GM12872 (cell line): ENCODE data around the gene TXNDC16.

ENCODE experiments used
- CTCF ChIP-seq: IDR thresholded peaks from 3 replicates; pipeline ENCODE4 v1.5.1; 2011; ENCODE audit warnings: low read depth, mild to moderate bottlenecking, low read length, moderate library complexity; ENCODE audit not compliant: insufficient read depth

Gene TXNDC16, protein sequence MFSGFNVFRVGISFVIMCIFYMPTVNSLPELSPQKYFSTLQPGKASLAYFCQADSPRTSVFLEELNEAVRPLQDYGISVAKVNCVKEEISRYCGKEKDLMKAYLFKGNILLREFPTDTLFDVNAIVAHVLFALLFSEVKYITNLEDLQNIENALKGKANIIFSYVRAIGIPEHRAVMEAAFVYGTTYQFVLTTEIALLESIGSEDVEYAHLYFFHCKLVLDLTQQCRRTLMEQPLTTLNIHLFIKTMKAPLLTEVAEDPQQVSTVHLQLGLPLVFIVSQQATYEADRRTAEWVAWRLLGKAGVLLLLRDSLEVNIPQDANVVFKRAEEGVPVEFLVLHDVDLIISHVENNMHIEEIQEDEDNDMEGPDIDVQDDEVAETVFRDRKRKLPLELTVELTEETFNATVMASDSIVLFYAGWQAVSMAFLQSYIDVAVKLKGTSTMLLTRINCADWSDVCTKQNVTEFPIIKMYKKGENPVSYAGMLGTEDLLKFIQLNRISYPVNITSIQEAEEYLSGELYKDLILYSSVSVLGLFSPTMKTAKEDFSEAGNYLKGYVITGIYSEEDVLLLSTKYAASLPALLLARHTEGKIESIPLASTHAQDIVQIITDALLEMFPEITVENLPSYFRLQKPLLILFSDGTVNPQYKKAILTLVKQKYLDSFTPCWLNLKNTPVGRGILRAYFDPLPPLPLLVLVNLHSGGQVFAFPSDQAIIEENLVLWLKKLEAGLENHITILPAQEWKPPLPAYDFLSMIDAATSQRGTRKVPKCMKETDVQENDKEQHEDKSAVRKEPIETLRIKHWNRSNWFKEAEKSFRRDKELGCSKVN

GRCh38 chr14:52552063-52552988 is at the start of gene TXNDC16, which contains the start of gene GPR137C:
TXNDC16 (minus strand) TSS chr14:52552505; CDS start chr14:52543557, 8,948 bp downstream.
GPR137C (plus strand) TSS chr14:52552836; CDS start chr14:52553148, 312 bp downstream.
- no peak for TF ChIP-seq CTCF

- no peak for TF ChIP-seq CTCF
Measured at GRCh38 chr14:52599974-52600373, 47.7 kb upstream of the TXNDC16 start.

- no peak for TF ChIP-seq CTCF
Measured at GRCh38 chr14:52598568-52598967, 46.3 kb upstream of the TXNDC16 start.

- no peak for TF ChIP-seq CTCF
Measured at GRCh38 chr14:52596861-52597260, 44.6 kb upstream of the TXNDC16 start.

- no peak for TF ChIP-seq CTCF
Measured at GRCh38 chr14:52596320-52596719, 44.0 kb upstream of the TXNDC16 start.

DNA sequence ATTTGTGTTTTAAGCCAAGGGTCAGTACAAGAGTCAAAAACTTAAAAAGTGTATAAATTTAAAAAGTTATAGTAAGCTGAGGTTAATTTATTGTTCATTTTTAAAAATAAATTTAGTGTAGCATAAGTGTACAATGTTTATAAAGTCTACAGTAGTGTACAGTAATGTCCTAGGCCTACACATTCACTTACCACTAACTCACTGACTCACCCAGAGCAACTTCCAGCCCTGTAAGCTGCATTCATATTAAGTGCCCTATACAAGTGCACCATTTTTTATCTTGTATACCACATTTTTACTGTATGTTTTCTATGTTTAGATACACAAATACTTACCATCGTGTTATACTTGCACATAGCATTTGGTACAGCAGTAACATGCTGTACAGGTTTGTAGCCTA is 38.0 kb upstream of the TXNDC16 start:
- no peak for TF ChIP-seq CTCF

- no peak for TF ChIP-seq CTCF
Measured at GRCh38 chr14:52589646-52590045, 37.3 kb upstream of the TXNDC16 start.
